Dedifferentiated amniotic fluid mesenchymal stem cell (primary cell): ENCODE data around the gene NUP205.
"Not testable (repeated sequence)": the region's sequence is repeated elsewhere in the genome, so short reads cannot be mapped to it uniquely, and the experiment has no call there.

Experiments
- DNase-seq: peaks from one replicate; pipeline ENCODE4 v3.0.0-alpha.2; 2016; ENCODE audit errors: extremely low spot score

The NUP205 gene

GRCh38 chr7:135618510-135618909 lies 60.8 kb downstream of the NUP205 start:
- no peak for DNase-seq

GRCh38 chr7:135620447-135620846 lies 62.7 kb downstream of the NUP205 start:
- no peak for DNase-seq

- peak; percentile 94 for DNase-seq
Measured at GRCh38 chr7:135620980-135621850, 63.5 kb downstream of the NUP205 start.

GRCh38 chr7:135634191-135634878 lies 76.6 kb downstream of the NUP205 start:
- DNase-seq, result no peak

GRCh38 chr7:135639690-135640089 lies 82.0 kb downstream of the NUP205 start:
- not testable (repeated sequence) for DNase-seq

GRCh38 chr7:135644154-135644553 lies 86.4 kb downstream of the NUP205 start:
- DNase-seq, result no peak

GRCh38 chr7:135644729-135645128 lies 87.0 kb downstream of the NUP205 start:
- no peak for DNase-seq

- DNase-seq, result peak; percentile 68
Measured at GRCh38 chr7:135645296-135645904, 87.7 kb downstream of the NUP205 start.

- DNase-seq, result no peak
Measured at GRCh38 chr7:135647755-135648154, 90.0 kb downstream of the NUP205 start.

GRCh38 chr7:135648235-135648634 lies 90.5 kb downstream of the NUP205 start:
- DNase-seq, result no peak

GRCh38 chr7:135650831-135651573 lies 93.3 kb downstream of the NUP205 start:
- no peak for DNase-seq

GRCh38 chr7:135653340-135654080 lies 95.8 kb downstream of the NUP205 start:
- DNase-seq, result no peak

- DNase-seq, result no peak
Measured at GRCh38 chr7:135658564-135658963, 100.8 kb downstream of the NUP205 start.

- DNase-seq, result no peak
Measured at GRCh38 chr7:135659159-135659846, 101.6 kb downstream of the NUP205 start.

- no peak for DNase-seq
Measured at GRCh38 chr7:135661311-135662122, 103.8 kb downstream of the NUP205 start.

GRCh38 chr7:135662123-135662372 lies 104.3 kb downstream of the NUP205 start:
- DNase-seq, result no peak

- peak; percentile 94 for DNase-seq
Measured at GRCh38 chr7:135662373-135663114, 104.8 kb downstream of the NUP205 start, which contains the start of gene STMP1. TSS of gene STMP1 (plus strand) at chr7:135662514.

- DNase-seq, result no peak
Measured at GRCh38 chr7:135664046-135664589, 106.4 kb downstream of the NUP205 start.

GRCh38 chr7:135665042-135665441 lies 107.3 kb downstream of the NUP205 start:
- DNase-seq, result no peak
